Astrocyte of the cerebellum (primary cell): ENCODE results near the gene MAN1A1.
A peak's percentile ranks its signal among the peaks of the same experiment; 100 is the strongest.
"Not testable (repeated sequence)": the region's sequence is repeated elsewhere in the genome, so short reads cannot be mapped to it uniquely, and the experiment has no call there.

Experiments used
- DNase-seq: peaks from one replicate; pipeline ENCODE4 v3.0.0-alpha.2; 2011; ENCODE audit warnings: low read depth
- H3K4me3 ChIP-seq: 2 replicates; pipeline ENCODE4 v1.5.1; 2011; ENCODE audit warnings: mild to moderate bottlenecking, low read depth, low read length, moderate library complexity
- in situ Hi-C: cut with HindIII; loops from 2 replicates; pipeline ENCODE4 v1.10.0; 2017; ENCODE audit warnings: low sequenced_read_pairs
- TF ChIP-seq, protein P1 (sequence below): IDR thresholded peaks from 2 replicates; pipeline ENCODE4 v1.5.1; 2012; ENCODE audit warnings: low read length, low read depth, moderate library complexity, mild to moderate bottlenecking; ENCODE audit errors: missing control alignments

MAN1A1 gene

DNA sequence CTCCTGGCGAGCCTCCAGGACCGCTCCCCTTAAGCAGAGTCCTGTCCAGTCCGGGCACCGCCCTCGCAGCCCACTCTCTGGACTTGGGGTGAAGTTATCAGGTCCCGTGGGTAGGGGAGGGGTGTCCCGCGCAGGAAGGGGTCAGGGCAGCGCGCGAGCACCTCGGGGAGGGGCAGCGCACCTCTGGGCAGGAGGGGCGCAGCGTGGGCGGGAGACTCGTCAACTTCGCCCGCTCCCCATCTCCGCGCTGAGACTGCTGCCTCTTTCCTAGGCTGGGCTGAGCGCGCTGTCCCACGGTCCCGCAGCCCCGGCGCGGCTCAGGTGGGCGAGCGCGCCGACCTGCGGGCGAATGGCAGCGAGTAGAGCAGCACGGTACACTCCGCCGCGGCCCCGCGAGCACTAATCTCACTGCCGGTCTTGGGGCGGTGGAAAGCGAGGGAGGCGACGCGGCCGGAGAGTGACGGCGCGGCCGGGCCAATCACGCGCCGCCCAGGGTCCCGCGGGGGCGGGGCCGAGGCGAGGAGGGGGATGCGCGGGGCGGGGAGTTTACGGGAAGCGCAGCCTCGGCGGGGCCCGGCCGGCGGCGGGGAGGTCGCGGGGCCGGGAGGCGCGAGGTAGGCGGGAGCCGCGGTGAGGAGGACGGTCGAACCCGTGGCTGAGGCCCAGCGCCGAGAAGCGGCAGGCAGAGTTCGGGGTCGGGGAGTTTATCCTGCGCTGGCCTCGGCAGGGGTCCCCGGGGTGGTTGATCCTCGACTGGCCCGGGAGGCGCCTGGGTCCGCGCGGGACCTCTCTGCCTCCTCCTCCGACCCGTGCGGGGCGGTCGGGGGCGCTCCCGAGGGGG, at the start of gene MAN1A1:
TSS of gene MAN1A1 (minus strand) at position 401 of the 841 bp plus-strand sequence. CDS start 696 bp downstream, outside the sequence.
- H3K4me3 ChIP-seq: peak within 1 kb of the TSS; percentile 80
- TF ChIP-seq, protein P1, sequence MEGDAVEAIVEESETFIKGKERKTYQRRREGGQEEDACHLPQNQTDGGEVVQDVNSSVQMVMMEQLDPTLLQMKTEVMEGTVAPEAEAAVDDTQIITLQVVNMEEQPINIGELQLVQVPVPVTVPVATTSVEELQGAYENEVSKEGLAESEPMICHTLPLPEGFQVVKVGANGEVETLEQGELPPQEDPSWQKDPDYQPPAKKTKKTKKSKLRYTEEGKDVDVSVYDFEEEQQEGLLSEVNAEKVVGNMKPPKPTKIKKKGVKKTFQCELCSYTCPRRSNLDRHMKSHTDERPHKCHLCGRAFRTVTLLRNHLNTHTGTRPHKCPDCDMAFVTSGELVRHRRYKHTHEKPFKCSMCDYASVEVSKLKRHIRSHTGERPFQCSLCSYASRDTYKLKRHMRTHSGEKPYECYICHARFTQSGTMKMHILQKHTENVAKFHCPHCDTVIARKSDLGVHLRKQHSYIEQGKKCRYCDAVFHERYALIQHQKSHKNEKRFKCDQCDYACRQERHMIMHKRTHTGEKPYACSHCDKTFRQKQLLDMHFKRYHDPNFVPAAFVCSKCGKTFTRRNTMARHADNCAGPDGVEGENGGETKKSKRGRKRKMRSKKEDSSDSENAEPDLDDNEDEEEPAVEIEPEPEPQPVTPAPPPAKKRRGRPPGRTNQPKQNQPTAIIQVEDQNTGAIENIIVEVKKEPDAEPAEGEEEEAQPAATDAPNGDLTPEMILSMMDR: no peak
- DNase-seq: peak; percentile 66
- in situ Hi-C loops: no loop called here

DNA sequence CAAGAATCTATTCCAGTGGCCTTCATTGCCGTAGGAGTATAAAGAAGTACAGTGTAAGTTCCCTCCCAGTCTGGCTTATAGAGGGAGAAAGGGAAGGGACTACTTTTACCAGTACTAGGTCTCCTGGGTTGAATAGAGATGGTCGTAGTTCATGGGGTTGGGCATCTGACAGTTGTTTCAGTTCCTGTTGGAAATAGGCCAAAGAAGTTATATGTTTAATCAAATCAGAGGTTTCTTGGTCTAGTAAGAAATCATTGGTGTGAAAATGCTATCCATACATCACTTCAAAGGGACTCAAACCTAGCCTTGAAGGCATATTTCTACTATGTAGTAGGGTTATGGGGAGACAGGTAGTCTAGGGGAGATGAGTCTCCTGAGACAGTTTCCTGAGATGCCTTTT, 45.6 kb upstream of the MAN1A1 start:
- DNase-seq: no peak
- TF ChIP-seq, protein P1: no peak

DNA sequence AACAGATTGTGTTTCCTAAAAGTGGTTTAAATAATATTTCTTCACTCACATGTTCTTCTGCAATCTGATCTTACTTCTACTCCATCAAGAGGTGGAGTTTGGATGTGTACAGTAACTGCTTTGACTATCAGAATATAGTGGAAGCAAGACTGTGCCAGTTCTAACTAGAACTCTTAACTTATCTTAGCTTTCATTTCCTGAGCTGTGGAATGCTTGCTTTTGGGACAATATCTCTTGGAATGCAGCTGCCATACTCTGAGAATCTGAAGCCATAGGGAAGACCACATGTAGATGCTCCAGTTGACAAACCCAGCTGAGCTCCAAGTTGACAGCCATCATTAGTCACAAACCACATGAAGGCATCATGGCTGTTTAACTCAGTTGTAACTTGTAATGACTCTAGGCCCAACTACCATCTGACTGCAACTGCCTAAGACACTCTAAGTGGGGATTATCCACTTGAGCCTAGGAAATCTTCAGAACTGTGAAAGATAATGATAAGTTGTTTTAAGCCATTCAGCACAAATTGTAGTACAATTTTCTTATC, 40.8 kb upstream of the MAN1A1 start:
- TF ChIP-seq, protein P1: no peak
- no peak for DNase-seq
- in situ Hi-C loops: no loop called here
- H3K4me3 ChIP-seq: no peak overlapping the region

More for the DNA sequence above, 45.6 kb upstream of the MAN1A1 start:
- in situ Hi-C loops: no loop called here
- H3K4me3 ChIP-seq: no peak overlapping the region

DNA sequence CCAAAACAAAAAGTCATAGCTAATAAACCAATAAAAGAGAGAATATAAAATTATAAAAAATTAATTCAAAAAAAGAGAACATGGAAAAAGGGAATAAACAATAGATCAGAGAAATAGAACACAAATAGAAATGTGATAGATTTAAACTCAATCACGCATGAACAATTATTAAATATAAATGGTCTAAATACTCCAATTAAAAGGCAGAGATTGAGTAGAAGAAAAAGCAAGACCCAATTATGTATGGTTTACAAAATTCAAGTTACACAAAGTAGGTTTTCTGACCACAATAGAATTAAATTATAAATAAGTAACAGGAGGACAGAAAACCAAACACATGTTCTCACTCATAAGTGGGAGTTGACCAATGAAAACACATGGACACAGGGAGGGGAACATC, 36.4 kb upstream of the MAN1A1 start:
- in situ Hi-C loops: no loop called here
- TF ChIP-seq, protein P1: no peak

DNA sequence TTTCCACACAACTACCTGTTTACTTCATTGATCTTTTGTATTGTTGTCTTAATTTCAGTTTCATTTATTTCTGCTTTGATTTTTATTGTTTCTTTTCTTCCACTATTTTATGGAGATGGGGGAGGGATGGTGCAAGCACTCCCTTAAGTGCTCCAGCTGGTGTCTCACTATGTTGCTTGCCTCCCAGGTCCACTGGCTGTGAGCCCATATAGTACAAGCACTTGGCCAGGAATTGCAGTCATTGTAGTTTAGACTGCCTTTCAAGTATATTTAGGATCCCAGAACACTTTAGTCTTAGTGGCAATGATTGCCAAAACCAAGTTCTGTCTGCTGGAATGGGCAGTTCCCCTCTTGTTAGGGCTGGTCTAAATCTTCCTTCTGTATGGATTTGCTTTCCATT, 34.9 kb upstream of the MAN1A1 start:
- DNase-seq: no peak
- TF ChIP-seq, protein P1: no peak
- in situ Hi-C loops: no loop called here
- no peak overlapping the region for H3K4me3 ChIP-seq

More for the DNA sequence above, 36.4 kb upstream of the MAN1A1 start:
- no peak for DNase-seq
- H3K4me3 ChIP-seq: no peak overlapping the region

DNA sequence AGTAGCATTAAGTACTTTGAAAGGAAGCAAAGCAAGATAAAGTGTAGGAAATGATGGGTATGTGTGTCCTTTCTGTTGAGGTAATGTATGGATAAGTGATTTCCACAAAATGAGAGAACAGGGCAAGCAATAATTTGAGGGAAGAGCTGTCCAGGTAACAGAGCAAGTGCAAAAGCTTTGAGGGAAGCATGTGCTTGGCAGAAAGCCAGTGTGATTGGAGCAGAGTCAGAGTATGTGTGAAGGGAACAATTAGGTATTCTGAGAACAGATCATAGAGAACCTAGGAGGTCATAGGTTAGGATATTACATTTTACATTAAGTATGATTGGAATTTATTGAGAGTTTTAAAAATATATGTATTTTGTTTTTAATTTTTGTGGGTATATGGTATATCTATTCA, 30.2 kb upstream of the MAN1A1 start:
- in situ Hi-C loops: no loop called here
- TF ChIP-seq, protein P1: no peak
- H3K4me3 ChIP-seq: no peak overlapping the region
- DNase-seq: no peak

DNA sequence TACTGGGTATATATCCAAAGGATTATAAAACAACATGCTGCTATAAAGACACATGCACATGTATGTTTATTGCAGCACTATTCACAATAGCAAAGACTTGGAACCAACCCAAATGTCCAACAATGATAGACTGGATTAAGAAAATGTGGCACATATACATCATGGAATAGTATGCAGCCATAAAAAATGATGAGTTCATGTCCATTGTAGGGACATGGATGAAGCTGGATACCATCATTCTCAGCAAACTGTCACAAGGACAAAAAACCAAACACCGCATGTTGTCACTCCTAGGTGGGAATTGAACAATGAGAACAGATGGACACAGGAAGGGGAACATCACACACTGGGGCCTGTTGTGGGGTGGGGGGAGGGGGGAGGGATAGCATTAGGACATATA, 27.5 kb upstream of the MAN1A1 start:
- in situ Hi-C loops, DNase-seq, H3K4me3 ChIP-seq: not testable (repeated sequence)
